Measurements from ENCODE around the gene OR10G7.
"Not testable (repeated sequence)": the region's sequence is repeated elsewhere in the genome, so short reads cannot be mapped to it uniquely, and the experiment has no call there.

Gene OR10G7

DNA sequence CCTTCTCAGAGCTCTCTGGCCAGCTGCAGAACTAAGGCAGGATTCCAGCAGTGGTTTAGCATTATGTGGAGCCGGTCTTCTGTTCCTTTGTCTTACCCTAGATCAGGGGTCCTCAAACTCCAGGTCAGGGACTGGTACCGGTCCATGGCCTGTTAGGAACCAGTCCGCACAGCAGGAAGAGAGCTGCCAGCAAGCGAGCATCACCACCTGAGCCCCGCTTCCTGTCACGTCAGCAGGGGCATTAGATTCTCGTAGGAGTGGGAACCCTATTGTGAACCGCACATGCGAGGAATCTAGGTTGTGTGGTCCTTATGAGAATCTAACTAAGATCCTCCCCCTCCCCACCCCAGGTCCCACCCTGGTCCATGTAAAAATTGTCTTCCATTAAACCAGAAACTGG lies 1.6 kb downstream of the OR10G7 start:
- no peak for DNase-seq (ENCODE audit: low spot score)

DNA sequence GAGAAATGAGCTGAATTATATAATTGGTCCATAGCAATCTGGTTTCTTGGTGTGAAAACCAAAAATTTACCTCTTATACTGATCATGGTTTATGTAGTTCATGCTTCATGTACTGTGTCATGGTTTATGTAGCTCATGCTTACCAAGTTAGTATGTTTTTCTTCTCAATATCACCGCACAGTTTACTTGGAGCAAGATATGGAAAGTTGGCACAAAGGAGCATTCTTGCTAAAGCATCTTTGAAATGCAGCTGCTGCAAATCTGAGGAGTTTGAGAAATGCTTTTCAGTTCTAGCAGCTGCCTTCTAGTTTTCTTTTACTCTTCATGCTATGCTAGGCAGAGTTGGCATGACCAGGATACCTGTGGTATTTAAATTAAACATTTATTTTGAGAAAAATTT lies 4.5 kb downstream of the OR10G7 start:
- DNase-seq (ENCODE audit: low spot score): no peak

DNA sequence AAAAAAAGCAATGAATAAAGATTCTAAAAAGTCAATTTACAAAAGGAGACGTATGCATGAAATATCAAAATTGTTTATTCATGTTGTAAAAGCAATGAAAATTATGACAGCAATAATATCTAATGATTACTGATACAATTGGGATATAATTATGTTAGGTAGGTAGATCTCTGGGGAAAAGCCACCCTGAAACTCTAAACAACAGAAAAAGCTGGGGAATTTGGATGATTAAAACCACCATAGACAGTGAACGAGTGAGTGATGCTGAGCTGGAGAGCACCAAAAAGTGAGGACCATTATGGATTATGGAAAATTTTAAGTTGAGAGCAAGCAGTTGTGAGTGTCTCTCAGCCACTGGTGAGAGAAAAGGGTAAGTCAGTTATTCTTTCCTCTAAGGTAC lies 14.6 kb downstream of the OR10G7 start, which contains the start of gene OR10G8:
TSS of gene OR10G8 (plus strand) at position 301 of the 400 bp plus-strand sequence. CDS start 2,825 bp downstream, outside the sequence.
- DNase-seq (ENCODE audit: low spot score): no peak

DNA sequence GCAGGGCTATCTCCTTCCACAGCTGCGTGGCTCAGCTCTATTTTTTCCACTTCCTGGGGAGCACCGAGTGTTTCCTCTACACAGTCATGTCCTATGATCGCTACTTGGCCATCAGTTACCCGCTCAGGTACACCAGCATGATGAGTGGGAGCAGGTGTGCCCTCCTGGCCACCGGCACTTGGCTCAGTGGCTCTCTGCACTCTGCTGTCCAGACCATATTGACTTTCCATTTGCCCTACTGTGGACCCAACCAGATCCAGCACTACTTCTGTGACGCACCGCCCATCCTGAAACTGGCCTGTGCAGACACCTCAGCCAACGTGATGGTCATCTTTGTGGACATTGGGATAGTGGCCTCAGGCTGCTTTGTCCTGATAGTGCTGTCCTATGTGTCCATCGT lies 25.3 kb downstream of the OR10G7 start:
- DNase-seq (ENCODE audit: low spot score): not testable (repeated sequence)

DNA sequence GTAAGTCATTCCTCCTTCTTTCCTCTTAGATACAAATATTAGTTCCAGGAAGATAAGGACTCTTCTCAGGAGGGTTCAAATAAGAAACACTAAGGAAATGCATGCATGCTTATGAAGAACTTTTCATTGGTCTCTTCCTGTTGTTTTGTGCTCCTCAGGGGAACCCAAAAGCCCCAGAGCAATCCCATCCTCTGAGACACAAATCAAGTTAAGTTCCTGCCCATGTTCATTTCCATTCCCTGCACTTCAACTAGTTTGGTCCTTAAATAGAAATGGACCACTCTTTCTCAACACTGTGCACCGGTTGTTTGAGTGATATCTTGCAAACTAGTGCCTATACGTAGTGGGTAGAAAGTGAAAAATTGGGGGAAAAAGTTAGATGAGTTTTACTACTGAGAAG lies 28.4 kb downstream of the OR10G7 start, which contains the start of gene OR10G4:
TSS of gene OR10G4 (plus strand) at position 301 of the 400 bp plus-strand sequence. CDS start 2,578 bp downstream, outside the sequence.
- no peak for DNase-seq (ENCODE audit: low spot score)

DNA sequence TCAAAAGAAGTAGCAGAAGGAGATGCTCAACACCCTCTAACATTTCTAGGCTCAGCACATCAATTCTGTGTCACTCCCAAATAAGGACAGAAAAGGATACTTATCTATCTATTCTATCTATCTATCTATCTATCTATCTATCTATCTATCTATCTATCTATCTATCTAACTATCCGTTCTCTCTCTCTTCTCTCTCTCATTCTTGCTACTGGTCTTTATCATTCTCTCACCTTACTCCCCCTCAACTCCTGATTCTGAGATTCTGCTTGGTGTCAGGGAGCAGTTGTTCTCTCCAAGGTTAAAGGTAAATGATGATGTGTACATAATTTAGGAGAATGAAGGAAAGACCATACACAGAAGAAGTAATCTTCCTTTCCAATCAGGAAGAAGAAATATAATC lies 46.0 kb downstream of the OR10G7 start, which contains the start of gene OR10G6:
TSS of gene OR10G6 (minus strand) at position 43 of the 400 bp plus-strand sequence. CDS start at position 43, 0 bp downstream.
- DNase-seq (ENCODE audit: low spot score): no peak

All from Ammon's horn (tissue), 1 donor.